ENCODE measurements around the gene CFAP46.
"Not testable (repeated sequence)": the region's sequence is repeated elsewhere in the genome, so short reads cannot be mapped to it uniquely, and the experiment has no call there.

Gene CFAP46

DNA sequence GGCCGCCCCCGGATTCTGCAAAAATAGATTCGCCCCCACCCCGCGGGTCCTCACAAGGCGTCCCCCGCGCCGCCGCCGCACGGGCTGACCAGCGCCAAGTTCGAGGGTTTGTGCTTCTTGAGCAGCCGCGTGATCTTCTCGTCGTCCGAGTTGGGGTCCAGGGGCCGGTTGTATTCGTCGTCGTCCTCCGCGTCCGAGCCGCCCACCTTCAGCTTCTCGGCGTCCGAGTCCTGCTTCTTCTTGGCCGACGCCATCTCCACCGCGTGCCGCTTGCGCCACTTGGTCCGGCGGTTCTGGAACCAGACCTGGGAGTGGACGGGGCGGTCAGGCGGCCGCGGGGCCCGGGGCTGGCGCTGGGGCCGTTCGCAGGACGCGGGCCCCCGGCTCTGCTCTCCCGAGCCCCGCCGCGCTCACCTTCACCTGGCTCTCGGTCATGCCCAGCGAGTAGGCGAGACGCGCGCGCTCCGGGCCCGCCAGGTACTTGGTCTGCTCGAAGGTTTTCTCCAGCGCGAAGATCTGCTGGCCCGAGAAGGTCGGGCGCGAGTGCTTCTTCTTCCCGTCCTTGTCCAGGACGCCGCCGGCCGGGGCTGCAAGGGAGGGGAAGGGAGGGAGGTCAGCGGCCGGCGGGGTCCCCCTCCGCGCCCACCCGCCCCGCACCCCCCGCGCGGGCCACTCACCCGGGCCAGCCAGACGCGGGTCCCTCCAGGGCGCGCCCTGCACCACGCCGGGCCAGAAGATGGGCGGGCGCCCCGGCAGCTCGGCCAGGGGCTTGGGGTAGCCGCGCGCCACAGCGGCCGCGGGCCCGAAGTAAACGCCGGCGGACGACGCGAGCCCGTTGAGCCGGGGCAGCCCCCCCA, 157.3 kb downstream of the CFAP46 start:
- no peak for DNase-seq

DNA sequence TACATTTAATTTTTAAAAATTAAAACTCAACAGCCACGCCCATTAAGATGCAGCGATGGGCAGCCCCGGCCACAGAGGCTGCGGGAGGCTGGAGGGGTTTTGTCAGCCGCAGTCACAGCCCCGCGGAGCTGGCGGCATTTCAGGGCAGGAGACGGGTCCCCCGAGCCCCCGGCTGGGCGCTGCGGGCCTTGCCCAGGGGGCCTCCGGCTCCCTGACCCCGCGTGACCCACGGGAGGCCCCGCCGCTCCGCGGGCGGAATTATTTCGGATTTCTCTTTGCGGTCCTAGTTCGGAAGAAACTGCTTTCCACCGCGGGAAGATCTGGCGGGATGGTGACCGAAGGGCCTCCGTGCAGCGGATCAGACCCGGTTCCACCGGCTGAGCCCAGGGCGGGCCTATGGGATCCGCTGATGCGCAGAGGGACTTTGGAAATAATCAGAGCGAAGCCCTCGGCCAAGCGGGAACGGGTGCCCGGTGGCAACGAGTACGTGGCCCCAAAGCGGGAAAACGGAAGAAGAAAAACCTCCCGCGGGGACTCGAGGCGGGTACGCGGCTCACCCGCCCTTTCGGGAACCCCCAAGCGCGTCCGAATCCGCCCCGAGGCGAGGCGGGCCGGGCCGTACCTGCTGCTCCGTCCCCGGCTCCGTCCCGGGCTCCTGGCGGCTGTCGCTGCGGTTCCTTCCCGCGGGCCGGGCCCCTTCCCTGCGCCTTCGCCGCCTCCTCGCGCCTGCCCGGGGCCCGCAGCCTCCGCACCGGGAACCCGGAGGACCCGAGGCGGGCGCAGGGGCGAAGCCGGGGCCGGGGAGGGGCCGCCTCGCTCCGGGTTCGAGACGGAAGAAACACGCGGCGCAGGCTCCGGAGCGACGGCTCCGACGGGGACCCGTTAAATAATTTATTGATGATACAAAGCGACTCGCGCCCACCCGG, 158.2 kb downstream of the CFAP46 start:
- DNase-seq: no peak

DNA sequence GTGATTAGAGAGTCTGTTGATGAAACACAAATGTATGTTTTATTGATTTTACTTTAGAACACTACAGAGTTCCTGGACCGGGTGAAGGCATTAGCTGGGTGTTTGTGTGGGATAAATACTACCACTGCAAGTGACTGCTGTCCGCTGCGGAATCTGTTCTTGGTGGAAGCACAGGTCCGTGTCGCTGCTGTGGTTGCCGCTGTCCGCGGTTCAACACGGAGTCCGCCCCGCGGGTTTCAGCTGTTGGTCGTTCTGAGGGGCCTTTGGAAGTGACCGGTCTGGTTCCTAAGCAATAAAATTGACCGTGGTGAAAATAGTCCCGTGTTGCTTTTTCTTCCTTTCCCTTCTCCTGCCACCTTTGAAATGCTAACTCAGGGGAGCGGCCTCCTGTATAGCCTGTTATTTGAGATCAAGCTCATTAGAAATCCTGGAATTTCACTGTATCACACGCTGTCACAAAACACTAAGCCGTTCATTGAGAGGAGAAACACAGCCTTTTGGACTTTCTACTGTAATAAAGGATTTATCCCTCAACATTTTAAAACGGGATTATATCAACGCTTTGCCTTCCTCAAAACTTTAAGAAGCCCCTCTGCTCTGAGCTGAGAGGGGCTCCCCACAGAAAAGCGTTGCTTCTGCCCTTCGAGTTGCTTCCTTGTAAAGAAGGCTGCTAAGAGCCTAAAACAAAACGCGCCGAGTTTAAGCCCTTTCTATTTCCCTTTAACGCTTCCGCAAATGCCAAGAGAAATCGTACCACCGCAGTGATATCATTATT, 159.0 kb downstream of the CFAP46 start:
- no peak for DNase-seq

DNA sequence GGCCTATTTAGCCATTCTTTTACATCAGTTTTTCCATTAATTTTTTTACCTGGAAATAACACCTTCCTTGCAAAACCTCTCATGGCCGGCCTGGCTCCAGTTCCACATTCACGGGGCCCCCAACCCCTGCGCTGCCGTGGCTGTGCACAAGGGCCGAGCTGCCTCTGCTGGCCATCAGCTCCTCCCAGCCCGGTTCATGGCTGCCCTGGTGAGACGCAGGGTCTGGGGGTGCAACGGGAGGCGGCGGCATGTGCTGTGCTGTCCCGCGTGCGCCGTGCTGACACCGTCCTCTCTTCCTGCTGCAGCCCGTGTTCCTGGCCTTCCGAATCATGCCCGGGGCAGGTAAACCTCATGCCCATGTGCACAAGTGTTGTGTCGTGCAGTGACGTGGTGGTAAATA, 160.8 kb downstream of the CFAP46 start:
- no peak for DNase-seq

DNA sequence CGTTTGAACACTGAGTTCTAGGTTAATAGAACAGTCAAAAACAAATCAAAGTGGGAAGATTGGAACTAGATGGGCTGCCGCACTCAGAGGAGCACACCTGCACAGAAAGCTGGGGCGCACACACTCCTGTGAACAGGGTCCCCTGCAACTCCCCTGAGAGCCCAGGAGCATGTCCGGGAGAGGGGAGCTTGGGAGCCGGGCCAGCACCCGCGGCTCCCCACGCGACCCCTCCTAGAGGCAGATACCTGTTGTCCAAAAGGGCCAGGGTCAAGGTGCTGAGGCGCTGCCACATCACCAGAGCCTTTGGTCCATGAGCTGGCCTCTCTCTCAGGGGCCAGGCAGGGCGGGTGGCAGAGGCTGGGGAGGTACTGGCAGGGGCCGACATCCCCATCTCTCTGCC, 162.0 kb downstream of the CFAP46 start:
- DNase-seq: no peak

DNA sequence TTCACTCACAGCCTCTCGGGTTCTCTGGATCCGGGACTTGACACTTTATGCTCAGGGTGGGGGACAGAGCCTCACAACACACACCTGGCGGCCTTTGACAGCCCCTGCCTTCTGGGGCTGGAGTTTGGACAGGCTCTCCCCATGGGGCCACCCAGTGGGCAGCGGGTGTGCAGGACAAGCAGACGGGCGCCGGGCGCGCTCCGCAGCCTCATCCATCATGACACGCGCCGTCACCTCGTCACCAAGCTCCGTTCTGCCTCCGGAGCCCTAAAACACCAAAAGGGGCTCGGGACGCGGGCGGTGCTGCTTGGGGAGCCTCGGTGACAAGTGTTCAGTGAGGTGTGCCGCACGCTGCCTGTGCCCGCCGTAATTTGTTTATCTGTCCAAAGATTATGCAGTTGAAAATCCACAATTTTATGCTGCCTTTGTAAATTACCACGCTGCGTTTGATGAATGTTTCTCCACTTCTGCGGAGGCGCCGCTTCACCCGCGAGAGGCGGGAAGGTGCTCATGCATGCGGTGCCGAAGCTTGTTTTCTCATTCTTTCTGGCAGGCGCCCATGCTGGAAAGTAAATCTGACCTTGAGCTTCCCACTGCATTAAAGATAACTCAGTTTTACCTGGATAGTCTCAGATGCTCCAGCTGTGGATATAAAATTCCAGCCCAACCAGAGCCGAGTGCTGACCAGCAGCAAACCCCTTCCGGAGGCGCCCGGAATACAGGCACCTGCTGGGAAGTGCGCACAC, 162.6 kb downstream of the CFAP46 start:
- DNase-seq: no peak

DNA sequence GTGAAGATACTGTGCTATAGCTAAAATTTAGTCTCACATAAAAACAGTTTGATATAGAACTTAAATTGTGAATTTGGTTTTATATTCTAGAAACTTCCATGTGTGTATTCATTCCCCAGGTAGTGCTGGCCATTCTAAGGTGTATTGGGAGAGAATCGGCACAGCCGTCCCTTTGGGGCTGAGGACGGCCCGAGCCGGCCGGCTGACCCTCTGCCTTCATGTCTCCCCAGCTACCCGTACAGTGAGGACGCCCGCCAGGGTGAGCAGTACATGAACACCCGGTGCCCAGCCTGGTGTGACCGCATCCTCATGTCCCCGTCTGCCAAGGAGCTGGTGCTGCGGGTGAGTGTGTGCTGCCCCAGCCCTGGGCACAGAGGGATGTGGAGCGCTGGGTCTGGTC, 164.9 kb downstream of the CFAP46 start:
- no peak for DNase-seq

DNA sequence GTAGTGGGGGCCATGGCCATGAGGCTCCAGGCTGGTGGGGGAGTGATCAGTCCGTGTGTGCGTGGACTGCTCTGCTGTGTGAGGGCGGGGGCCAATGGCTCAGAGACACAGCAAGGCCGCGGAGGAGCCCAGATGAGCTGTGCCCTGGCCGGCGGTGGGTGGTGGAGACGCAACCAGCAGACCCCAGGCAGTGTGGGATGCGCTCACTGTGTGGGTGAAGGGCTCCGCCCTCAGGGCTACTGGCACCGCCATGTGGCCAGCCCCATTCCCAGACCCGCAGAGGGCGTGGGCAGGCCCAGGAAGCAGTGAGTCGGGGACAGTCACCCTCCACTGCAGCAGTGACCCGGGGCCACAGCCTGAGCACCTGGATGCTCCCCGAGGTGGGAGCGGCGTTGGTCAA, 165.5 kb downstream of the CFAP46 start:
- no peak for DNase-seq

DNA sequence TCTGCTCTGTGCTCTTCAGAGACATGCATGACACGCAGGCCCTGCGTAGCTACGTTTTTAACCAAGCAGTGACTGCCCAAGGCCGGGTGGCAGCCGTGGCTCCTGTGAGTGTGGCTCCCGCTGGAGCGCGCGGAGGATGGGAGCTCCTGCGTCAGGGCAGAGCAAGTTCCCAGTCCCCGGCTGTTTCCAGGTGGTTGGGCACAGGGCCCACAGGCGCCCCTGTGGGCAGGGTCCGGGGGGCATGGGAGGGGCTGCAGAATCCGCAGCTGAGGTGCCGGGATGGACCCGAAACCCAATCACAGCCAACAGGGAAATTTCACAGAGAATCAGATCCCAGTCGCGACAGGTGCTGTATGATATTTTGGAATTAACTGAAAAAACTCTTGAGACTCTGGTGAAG, 166.2 kb downstream of the CFAP46 start:
- DNase-seq: no peak

DNA sequence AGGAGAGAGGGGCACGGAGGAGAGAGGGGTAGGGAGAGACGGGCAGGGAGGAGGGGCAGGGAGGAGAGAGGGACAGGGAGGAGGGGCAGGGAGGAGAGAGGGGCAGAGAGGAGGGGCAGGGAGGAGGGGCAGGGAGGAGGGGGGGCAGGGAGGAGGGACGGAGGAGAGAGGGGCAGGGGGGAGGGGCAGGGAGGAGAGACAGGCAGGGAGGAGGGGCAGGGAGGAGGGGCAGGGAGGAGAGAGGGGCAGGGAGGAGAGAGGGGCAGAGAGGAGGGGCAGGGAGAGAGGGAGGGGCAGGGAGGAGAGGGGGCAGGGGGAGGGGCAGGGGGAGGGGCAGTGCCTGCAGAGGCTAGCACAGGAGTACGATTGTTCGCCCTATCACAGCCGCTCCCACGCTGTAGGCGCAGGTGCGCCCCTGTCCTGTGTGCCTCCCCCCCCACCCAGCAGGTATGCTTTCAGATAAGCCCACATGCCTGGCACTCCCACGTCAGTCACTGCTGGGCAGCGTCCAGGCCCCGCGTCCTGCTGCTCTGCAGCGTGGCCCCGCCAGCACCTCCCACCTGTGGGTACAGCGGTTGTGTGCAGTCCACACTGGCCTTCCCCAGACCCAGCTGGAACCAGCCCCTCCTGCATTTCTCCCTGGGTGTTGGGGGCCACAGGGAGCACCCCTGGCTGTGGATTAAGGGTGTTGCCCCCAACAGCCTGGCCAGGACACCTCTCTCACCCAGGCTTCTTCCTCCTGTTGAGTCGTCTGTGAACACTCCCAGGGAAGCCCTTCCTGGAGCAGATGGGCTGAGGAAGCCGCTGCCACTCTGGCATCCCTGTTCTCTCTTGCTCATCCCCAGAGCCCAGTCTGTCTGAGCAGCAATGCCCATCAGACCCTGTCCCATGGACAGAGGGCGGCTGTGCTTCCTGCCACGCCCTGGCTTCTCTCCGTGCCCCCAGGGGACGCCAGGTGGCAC, 167.2 kb downstream of the CFAP46 start:
- DNase-seq: no peak

DNA sequence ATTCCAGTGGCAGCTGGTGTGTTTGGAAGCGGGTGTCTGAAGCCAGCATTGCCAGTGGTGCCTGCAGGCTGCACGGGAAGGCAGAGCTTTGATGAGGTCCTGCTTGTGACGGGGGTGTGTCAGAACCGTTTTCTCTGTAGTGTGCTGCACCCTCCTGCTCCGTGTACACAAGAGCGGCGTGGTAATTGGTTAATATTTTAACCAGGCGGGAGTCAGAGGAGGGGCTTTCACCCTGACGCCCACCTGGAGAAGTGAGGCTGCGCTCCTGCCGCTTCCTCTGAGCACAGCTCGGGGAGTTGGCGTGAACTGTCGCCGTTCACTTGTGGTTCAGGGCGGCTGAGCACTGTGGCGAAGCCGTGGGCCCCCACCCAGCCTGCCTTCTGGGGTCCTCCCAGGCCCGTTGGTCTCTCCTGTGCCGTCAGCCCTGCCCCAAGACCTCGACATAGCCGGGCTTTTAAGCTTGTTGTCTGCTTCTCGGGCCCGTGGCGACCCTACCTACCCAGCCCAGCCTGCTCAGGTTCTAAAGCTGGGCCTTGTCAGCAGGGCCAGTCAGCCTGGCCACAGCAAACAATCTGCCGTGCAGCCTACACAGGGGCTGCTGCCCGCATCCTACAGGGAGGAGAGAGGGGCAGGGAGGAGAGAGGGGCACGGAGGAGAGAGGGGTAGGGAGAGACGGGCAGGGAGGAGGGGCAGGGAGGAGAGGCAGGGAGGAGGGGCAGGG, 168.0 kb downstream of the CFAP46 start:
- no peak for DNase-seq

DNA sequence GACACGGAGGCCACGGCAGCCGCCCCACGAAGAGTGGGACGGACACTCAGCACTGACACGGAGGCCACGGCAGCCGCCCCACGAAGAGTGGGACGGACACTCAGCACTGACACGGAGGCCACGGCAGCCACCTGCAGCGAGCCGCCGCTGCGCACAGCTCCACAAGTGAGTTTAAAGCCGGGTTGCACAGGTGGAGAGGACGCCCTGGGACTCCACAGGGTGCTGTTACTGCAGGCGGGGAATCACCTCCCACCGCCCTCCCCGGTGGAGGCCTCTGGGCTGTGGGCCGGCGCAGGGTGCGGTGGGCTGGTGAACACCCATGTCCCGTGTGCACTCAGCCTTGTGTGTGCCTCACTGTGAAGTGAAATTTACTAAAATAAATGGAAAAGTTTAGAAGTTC, 169.6 kb downstream of the CFAP46 start:
- DNase-seq: not testable (repeated sequence)

DNA sequence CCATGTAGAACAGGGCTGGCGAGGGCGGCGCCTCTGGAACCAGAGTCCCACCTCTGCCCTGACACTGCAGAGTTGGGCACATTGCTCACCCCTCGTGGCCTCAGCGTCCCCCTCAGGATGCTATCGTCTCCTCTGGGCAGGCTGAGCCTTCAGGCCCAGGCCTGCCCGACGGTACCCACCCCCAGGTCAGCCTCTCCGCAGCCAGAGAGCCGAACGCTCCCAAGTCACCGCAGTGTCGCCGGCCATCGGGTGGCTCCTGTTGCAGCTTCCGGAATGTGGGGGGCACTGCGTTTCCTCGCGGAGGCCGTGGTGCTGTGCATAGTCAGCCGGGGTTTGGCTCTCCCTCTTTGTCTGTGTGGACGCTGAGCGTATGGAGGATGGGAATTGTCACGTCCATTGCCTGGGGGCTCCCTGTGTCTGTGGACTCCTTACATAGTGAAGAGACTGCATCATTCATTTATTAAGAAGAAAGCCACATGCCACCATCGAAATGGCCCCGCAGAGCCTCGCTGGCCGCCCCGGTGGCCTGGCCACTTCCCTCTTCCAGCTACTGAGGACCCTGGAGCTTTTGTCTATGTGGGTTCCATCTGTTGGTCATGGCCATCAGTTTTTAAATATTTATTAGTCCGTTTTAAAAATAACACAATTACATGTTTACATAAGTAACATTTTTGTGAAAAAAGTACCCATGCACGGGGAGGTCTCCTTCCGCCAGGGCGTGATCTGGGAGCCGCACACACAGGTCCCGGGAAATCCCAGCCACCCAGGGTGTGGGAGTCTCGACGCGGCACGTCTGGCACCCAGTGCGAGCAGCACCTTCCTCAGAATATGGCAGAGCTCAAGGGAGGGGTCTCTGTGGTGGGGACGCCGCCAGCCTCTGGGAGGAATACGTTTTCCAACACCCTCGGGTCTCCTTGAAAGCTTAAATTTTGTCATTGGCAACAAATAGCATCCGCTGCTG, 172.0 kb downstream of the CFAP46 start:
- no peak for DNase-seq

DNA sequence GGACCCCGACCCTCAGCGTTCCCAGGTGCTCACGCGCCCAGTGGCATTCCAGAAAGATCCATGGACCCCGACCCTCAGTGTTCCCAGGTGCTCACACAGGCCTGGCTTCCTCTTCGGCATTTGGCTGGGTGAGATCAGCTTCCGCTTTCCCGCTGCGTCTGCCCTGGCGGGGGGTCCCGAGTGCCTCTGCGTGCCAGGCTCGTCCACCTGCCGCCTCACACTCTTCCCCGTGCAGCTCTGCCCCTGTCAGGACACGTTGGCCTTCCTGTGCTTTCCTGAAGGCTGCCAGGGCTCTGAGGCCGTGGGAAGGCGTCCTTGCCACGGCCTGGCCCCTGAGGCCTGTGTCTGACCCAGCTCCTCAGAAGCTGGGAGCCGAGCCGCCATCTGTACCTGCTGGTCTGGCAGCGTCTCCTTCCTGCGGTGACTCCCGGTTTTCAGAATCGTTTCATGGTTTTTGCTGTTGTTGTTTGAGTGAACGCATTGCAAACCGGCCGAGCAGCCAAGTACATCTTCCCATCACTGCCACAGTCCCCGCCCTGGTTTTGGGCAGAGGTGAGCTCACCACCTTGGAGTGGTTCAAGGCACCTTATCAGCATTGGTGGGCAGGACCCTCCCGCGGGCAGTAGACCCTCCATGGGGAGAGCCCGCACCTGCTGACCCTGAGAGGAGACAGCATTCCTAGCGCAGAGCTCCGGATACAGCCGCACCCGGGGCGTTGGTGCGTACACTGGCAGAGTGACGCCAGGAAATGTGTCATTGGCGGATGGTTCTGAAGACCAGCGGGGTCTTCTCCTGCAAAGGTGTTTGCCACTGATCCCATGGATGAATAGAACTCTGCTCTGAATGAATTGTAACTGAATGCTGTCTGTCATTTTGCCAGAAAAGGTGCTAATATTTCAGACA, 173.8 kb downstream of the CFAP46 start:
- DNase-seq: no peak

DNA sequence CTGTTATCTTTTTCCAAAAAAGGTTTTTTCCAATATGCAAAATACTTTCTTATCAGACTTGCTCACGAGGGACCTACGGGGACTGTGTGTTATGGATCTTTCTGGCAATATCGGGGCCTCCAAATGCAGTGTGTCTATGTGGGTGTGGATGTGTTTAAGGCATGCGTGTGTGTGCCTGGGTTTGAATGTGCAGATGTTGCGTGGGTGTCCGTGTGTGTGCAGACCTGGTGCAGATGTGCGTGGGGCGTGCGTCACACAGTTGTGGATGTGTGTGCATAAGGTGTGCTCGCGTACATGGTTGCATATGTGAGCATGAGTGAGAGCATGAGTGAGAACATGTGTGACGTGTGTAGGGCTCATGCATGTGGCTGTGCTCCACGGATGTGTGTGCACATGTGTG, 176.1 kb downstream of the CFAP46 start:
- no peak for DNase-seq

DNA sequence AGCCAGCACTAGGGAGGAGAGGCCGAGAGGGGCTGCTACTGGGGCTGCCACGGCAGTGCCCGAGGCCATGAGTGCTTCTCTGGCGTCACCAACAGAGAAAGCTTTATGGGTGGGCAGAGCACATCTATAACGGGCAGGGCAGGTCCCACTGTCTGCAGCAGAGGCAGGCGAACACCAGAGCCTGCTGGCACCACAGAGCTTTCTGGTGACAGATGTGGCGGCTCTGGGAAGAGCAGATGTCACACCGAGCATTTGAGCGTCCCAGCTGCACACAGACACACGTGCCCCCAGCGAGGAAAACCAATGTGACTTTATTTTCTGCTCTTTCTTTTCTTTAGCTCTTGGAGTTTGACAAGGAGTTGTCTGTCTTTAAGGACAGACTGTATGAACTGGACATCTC, 176.9 kb downstream of the CFAP46 start:
- DNase-seq: no peak

DNA sequence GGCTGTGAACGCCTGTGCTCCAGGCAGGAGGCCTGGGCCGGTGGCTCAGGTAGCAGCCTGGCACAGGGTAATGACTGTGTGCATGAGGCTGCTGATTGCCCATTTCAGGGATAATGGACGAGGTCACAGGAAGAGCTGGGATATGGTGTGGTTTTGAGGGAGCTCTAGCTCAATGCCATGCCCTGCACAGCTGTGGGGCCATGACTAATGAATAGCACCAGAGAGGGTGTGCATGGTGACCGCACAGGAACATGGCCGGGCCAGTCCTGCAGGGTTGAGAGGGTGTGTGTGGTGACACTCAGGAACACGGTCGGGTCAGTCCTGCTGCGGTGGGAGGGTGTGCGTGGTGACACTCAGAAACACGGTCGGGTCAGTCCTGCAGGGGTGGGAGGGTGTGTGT, 178.3 kb downstream of the CFAP46 start:
- DNase-seq: no peak

DNA sequence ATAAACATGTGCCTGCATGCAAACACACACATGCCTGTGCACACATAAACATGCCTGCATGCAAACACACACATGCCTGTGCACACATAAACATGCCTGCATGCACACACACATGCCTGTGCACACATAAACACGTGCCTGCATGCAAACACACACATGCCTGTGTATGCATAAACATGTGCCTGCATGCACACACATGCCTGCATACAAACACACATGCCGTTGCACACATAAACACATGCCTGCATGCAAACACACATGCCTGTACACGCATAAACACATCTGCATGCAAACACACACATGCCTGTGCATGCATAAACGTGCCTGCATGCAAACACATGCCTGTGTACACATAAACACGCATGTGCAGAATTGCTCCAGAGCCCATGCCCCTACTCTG, 178.8 kb downstream of the CFAP46 start:
- DNase-seq: no peak

All from stimulated activated naive CD4-positive, alpha-beta T cell treated with Interleukin-2 at 50 U/mL for 16 hours (primary cell).